ENCODE measurements around the gene ZNF827. TPM values are rescaled to one million over a fixed set of nuclear protein-coding genes. Genes with fewer than 3 reads are reported as not detected.

The ZNF827 gene
- total RNA-seq, 1 donor = 16.3 TPM

GRCh38 chr4:145819101-145819852 is 119.3 kb downstream of the ZNF827 start:
- H3K36me3 ChIP-seq (ENCODE audit: insufficient read depth, low read length) = peaks cover under 1% of the 10 kb centered on the region
- no peaks in the 10 kb centered on the region for H3K9me3 ChIP-seq (ENCODE audit: low read depth, low read length)
- peaks cover 9% of the 10 kb centered on the region for H3K4me1 ChIP-seq (ENCODE audit: insufficient read depth, low read length)
- H3K4me3 ChIP-seq (ENCODE audit: insufficient read depth, low read length) = no peak overlapping the region
- H4K20me1 ChIP-seq (ENCODE audit: insufficient read depth, low read length) = no peaks in the 10 kb centered on the region
- H3K79me2 ChIP-seq (ENCODE audit: insufficient read depth, low read length) = no peaks in the 10 kb centered on the region
- DNase-seq (ENCODE audit: insufficient read length, low spot score, missing footprints) = no peak
- no peak overlapping the region for H3K4me2 ChIP-seq (ENCODE audit: insufficient read depth, low read length)
- no peak overlapping the region for H3K27ac ChIP-seq (ENCODE audit: low read depth, low read length)
- TF ChIP-seq CTCF (IDR thresholded peaks at IDR 0.05; ENCODE audit: extremely low read depth, low read depth, low read length) = no peak
- no peaks in the 10 kb centered on the region for H3K27me3 ChIP-seq (ENCODE audit: insufficient read depth, low read length)
- no peak overlapping the region for H2AFZ ChIP-seq (ENCODE audit: low read length)

DNA sequence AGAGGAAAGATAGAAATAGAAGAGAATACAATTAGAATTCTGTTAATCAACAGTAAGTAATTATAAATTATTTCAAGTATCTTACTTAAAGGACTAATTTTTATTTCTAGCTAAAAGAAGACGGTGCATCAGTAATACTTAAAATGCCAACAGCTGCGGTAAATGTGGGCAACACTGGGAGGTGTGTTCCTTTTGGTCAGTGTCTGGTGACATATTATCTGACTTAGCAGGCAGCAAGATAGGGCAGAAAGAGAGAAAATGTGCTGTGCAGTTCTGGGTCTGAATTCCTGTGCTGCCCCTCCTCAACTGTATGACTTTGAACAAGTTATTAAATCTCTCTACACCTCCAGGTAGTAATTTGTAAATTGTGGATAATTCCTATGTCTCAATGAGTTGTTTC is 120.6 kb downstream of the ZNF827 start:
- Histone ChIP-seq H3K27ac (ENCODE audit: low read depth, low read length) (no peak overlapping the region), H3K79me2 (ENCODE audit: insufficient read depth, low read length) (no peaks in the 10 kb centered on the region), H3K36me3 (ENCODE audit: insufficient read depth, low read length) (peaks cover 10% of the 10 kb centered on the region), H3K27me3 (ENCODE audit: insufficient read depth, low read length) (no peaks in the 10 kb centered on the region), H4K20me1 (ENCODE audit: insufficient read depth, low read length) (no peaks in the 10 kb centered on the region), H3K4me2 (ENCODE audit: insufficient read depth, low read length) (no peak overlapping the region), H3K9me3 (ENCODE audit: low read depth, low read length) (no peaks in the 10 kb centered on the region), H3K4me1 (ENCODE audit: insufficient read depth, low read length) (peaks cover 9% of the 10 kb centered on the region), H2AFZ (ENCODE audit: low read length) (no peak overlapping the region), H3K4me3 (ENCODE audit: insufficient read depth, low read length) (no peak overlapping the region)
- no peak for DNase-seq (ENCODE audit: insufficient read length, low spot score, missing footprints)
- no peak for TF ChIP-seq CTCF (IDR thresholded peaks at IDR 0.05; ENCODE audit: extremely low read depth, low read depth, low read length)

GRCh38 chr4:145816091-145816490 is 122.5 kb downstream of the ZNF827 start:
- Histone ChIP-seq H3K27me3 (ENCODE audit: insufficient read depth, low read length) (no peaks in the 10 kb centered on the region), H3K27ac (ENCODE audit: low read depth, low read length) (peak overlapping the region; percentile 43), H3K4me2 (ENCODE audit: insufficient read depth, low read length) (no peak overlapping the region), H4K20me1 (ENCODE audit: insufficient read depth, low read length) (no peaks in the 10 kb centered on the region), H3K9me3 (ENCODE audit: low read depth, low read length) (no peaks in the 10 kb centered on the region), H3K4me1 (ENCODE audit: insufficient read depth, low read length) (peaks cover 9% of the 10 kb centered on the region), H3K4me3 (ENCODE audit: insufficient read depth, low read length) (no peak overlapping the region), H3K79me2 (ENCODE audit: insufficient read depth, low read length) (no peaks in the 10 kb centered on the region), H2AFZ (ENCODE audit: low read length) (no peak overlapping the region), H3K36me3 (ENCODE audit: insufficient read depth, low read length) (peaks cover 12% of the 10 kb centered on the region)
- no peak for DNase-seq (ENCODE audit: insufficient read length, low spot score, missing footprints)
- TF ChIP-seq CTCF (IDR thresholded peaks at IDR 0.05; ENCODE audit: extremely low read depth, low read depth, low read length) = no peak

DNA sequence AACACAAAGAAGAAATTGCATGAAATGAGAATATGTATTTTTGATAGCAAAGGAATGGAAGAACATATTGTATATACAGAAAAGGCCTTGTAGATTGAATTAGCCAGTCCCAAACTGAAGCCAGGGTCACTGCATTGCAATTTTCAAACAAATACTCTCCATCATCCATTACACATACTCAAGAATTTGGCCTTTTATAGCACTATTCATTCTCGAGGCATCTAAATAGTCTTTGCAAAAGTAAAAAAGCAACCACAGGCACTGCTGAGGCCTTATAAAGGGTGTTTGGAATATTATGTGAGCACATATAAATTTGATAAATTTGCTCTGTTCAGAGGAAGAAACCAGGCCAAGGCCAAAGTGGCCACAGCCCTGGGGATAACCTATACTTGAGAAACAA is 123.0 kb downstream of the ZNF827 start:
- no peak overlapping the region for H2AFZ ChIP-seq (ENCODE audit: low read length)
- H3K4me2 ChIP-seq (ENCODE audit: insufficient read depth, low read length) = no peak overlapping the region
- no peaks in the 10 kb centered on the region for H3K79me2 ChIP-seq (ENCODE audit: insufficient read depth, low read length)
- H4K20me1 ChIP-seq (ENCODE audit: insufficient read depth, low read length) = no peaks in the 10 kb centered on the region
- H3K36me3 ChIP-seq (ENCODE audit: insufficient read depth, low read length) = peaks cover 12% of the 10 kb centered on the region
- no peaks in the 10 kb centered on the region for H3K9me3 ChIP-seq (ENCODE audit: low read depth, low read length)
- H3K27me3 ChIP-seq (ENCODE audit: insufficient read depth, low read length) = no peaks in the 10 kb centered on the region
- H3K4me3 ChIP-seq (ENCODE audit: insufficient read depth, low read length) = no peak overlapping the region
- DNase-seq (ENCODE audit: insufficient read length, low spot score, missing footprints) = no peak
- H3K4me1 ChIP-seq (ENCODE audit: insufficient read depth, low read length) = peaks cover 9% of the 10 kb centered on the region
- no peak for TF ChIP-seq CTCF (IDR thresholded peaks at IDR 0.05; ENCODE audit: extremely low read depth, low read depth, low read length)
- peak overlapping the region; percentile 43 for H3K27ac ChIP-seq (ENCODE audit: low read depth, low read length)

Measured in osteoblast (primary cell).